K562 (cell line): ENCODE measurements around the gene CMBL. TPM values are rescaled to one million over a fixed set of nuclear protein-coding genes. Genes with fewer than 3 reads are reported as not detected.

Experiments used
- AFF1 ChIP-seq, 2 experiments: fragments of 450-650 bp; IDR thresholded peaks; 2 replicates each; pipeline ENCODE4 v1.6.1; 2018; ENCODE audit warnings: mild to moderate bottlenecking in 2 of 2, low read depth in 1 of 2; ENCODE audit not compliant: partially characterized antibody in 2 of 2
- BACH1 ChIP-seq: fragments of 200-800 bp; sonication (Bioruptor generic); IDR thresholded peaks from 2 replicates; pipeline ENCODE4 v1.6.1; 2016; ENCODE audit warnings: missing genetic modification characterization, missing compliant biosample characterization
- ELF2 ChIP-seq: fragments of 250-450 bp; sonication (Bioruptor Pico); IDR thresholded peaks from 2 replicates; pipeline ENCODE4 v1.5.0; 2021; ENCODE audit warnings: mild to moderate bottlenecking
- FOXJ2 ChIP-seq: fragments of 200-800 bp; sonication (Bioruptor generic); IDR thresholded peaks from 2 replicates; pipeline ENCODE4 v1.6.1; 2016; ENCODE audit warnings: missing genetic modification characterization, missing compliant biosample characterization
- MBD1 ChIP-seq: fragments of 250-450 bp; sonication (Bioruptor Pico); IDR thresholded peaks from 2 replicates; pipeline ENCODE4 v1.8.0; 2022; ENCODE audit warnings: inconsistent platforms
- TRIM25 ChIP-seq: fragments of 450-650 bp; IDR thresholded peaks from 2 replicates; pipeline ENCODE4 v1.7.0; 2016; ENCODE audit warnings: borderline replicate concordance
- WHSC1 ChIP-seq: IDR thresholded peaks from one replicate; pipeline ENCODE4 v1.6.1; 2012; ENCODE audit warnings: low read length, control low read depth, inconsistent platforms
- ZEB2 ChIP-seq: fragments of 450-650 bp; IDR thresholded peaks from 2 replicates; pipeline ENCODE4 v1.6.1; 2016
- ZNF316 ChIP-seq: fragments of 450-650 bp; IDR thresholded peaks from 2 replicates; pipeline ENCODE4 v1.6.1; 2016
- ZNF77 ChIP-seq: fragments of 250-450 bp; sonication (Bioruptor Pico); IDR thresholded peaks from 2 replicates; pipeline ENCODE4 v1.5.0; 2020
- ZNF778 ChIP-seq: fragments of 450-650 bp; formaldehyde crosslinking; IDR thresholded peaks from 2 replicates; pipeline ENCODE4 v1.4.0; 2020; ENCODE audit warnings: mild to moderate bottlenecking, moderate library complexity
- polyA plus RNA-seq, 8 experiments: library from polyadenylated mRNA; depleted of rRNA in 4 of 8; stranded (reverse) in 5 of 8; unstranded in 3 of 8; fragments of >200 nt; fragmentation: Nextera tagmentation in 2 of 8; fragmentation: Illumina TruSeq in 1 of 8; extraction: Ambion mirVana in 2 of 8; extraction: Trizol in 1 of 8; gene quantifications; 2 replicates each; pipeline versions ENCODE4 v1.2.1 to v1.2.3, GENCODE V29; 2011 to 2014; ENCODE audit warnings: inconsistent platforms in 1 of 8, missing spikeins in 1 of 8
- total RNA-seq, 7 experiments: library from RNA; depleted of rRNA in 6 of 7; stranded (reverse); fragments of >200 nt in 6 of 7; fragmentation: Illumina TruSeq in 2 of 7; extraction: Trizol in 2 of 7; gene quantifications; 2 replicates each; pipeline versions ENCODE4 v1.2.1 to v1.2.3, GENCODE V29; 2011 to 2021; ENCODE audit warnings: low replicate concordance in 1 of 7
- TF ChIP-seq, protein P1 (sequence below): fragments of 450-650 bp; formaldehyde crosslinking; IDR thresholded peaks from 2 replicates; pipeline ENCODE4 v1.4.0; 2022; ENCODE audit warnings: missing genetic modification characterization
- TF ChIP-seq, protein P2 (sequence below): sonication (generic); formaldehyde crosslinking; IDR thresholded peaks from 2 replicates; pipeline ENCODE4 v1.8.1; 2023; ENCODE audit warnings: missing genetic modification reagents, mild to moderate bottlenecking, borderline replicate concordance

The CMBL gene
- total and polyA plus RNA-seq, 9 of the 15 experiments (the other 6 are each of a cell fraction or from before 2014, with no cell fraction given), result 22.6 to 192 (median 71.1) TPM

- peak in 1 of 2 experiments; percentile 33 for TF ChIP-seq AFF1 (IDR thresholded peaks at IDR 0.05; ENCODE audit: low read depth in 1 of 2, partially characterized antibody in 2 of 2)
- no peak for TF ChIP-seq WHSC1
- TF ChIP-seq ZEB2, result peak; percentile 59; the same call in 1 of the 2 replicates
- TF ChIP-seq ZNF77 (CRISPR knock-in tag), result no peak
- TF ChIP-seq ZNF778 (CRISPR knock-in tag), result no peak
- TF ChIP-seq FOXJ2 (tag), result peak; percentile 69
- no peak for TF ChIP-seq ELF2
- TF ChIP-seq BACH1 (tag), result peak; percentile 55; the same call in 1 of the 2 replicates
- no peak for TF ChIP-seq MBD1
- TF ChIP-seq ZNF316, result no peak
- no peak for TF ChIP-seq TRIM25
- TF ChIP-seq, protein P1, sequence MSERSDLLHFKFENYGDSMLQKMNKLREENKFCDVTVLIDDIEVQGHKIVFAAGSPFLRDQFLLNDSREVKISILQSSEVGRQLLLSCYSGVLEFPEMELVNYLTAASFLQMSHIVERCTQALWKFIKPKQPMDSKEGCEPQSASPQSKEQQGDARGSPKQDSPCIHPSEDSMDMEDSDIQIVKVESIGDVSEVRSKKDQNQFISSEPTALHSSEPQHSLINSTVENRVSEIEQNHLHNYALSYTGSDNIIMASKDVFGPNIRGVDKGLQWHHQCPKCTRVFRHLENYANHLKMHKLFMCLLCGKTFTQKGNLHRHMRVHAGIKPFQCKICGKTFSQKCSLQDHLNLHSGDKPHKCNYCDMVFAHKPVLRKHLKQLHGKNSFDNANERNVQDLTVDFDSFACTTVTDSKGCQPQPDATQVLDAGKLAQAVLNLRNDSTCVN (CRISPR knock-in tag), result 0 out of 2 replicates have a peak, but pooled peaks have one; percentile 82
- TF ChIP-seq, protein P2, sequence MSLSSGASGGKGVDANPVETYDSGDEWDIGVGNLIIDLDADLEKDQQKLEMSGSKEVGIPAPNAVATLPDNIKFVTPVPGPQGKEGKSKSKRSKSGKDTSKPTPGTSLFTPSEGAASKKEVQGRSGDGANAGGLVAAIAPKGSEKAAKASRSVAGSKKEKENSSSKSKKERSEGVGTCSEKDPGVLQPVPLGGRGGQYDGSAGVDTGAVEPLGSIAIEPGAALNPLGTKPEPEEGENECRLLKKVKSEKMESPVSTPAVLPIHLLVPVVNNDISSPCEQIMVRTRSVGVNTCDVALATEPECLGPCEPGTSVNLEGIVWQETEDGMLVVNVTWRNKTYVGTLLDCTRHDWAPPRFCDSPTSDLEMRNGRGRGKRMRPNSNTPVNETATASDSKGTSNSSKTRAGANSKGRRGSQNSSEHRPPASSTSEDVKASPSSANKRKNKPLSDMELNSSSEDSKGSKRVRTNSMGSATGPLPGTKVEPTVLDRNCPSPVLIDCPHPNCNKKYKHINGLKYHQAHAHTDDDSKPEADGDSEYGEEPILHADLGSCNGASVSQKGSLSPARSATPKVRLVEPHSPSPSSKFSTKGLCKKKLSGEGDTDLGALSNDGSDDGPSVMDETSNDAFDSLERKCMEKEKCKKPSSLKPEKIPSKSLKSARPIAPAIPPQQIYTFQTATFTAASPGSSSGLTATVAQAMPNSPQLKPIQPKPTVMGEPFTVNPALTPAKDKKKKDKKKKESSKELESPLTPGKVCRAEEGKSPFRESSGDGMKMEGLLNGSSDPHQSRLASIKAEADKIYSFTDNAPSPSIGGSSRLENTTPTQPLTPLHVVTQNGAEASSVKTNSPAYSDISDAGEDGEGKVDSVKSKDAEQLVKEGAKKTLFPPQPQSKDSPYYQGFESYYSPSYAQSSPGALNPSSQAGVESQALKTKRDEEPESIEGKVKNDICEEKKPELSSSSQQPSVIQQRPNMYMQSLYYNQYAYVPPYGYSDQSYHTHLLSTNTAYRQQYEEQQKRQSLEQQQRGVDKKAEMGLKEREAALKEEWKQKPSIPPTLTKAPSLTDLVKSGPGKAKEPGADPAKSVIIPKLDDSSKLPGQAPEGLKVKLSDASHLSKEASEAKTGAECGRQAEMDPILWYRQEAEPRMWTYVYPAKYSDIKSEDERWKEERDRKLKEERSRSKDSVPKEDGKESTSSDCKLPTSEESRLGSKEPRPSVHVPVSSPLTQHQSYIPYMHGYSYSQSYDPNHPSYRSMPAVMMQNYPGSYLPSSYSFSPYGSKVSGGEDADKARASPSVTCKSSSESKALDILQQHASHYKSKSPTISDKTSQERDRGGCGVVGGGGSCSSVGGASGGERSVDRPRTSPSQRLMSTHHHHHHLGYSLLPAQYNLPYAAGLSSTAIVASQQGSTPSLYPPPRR (CRISPR knock-in tag), result 0 out of 2 replicates have a peak, but pooled peaks have one; percentile 28
These were observed 4.1 kb upstream of the CMBL start (continued) for GRCh38 chr5:10311595-10312425.
